GM12878 (cell line): ENCODE measurements around the gene TNP1. TPM values are rescaled to one million over a fixed set of nuclear protein-coding genes. Genes with fewer than 3 reads are reported as not detected.

Source experiments
- ATAC-seq: fragments of 200-7000 bp; cut with Tn5 transposase; 3 replicates; pipeline ENCODE4 v1.9.1; 2020; ENCODE audit warnings: mild to moderate bottlenecking, moderate library complexity
- BruUV-seq: library from RNA; stranded (reverse); fragments of 400-500 nt; replicated peaks from 2 replicates; lab custom pipeline; 2021; lab: Mats Ljungman, UMichigan
- CTCF ChIA-PET: fragments of 300-600 bp; sonication (Branson Sonifier 250); formaldehyde crosslinking; extraction: SDS; loops from one replicate; lab custom pipeline; 2021; ENCODE audit warnings: inconsistent platforms; lab: Yijun Ruan, JAX
- POLR2A ChIA-PET: fragments of 350-600 bp; formaldehyde crosslinking; extraction: SDS; loops from one replicate; lab custom pipeline; 2021; ENCODE audit warnings: inconsistent platforms; lab: Charles Lee
- RAD21 ChIA-PET: fragments of 300-600 bp; sonication (Branson Sonifier 250); formaldehyde crosslinking; loops from one replicate; lab custom pipeline; 2023; ENCODE audit warnings: antibody characterized with exemption; ENCODE audit not compliant: unreplicated experiment; lab: Charles Lee
- SMC1A ChIA-PET: fragments of 300-600 bp; sonication (Branson Sonifier 250); formaldehyde crosslinking; loops from one replicate; lab custom pipeline; 2023; ENCODE audit not compliant: unreplicated experiment, uncharacterized antibody; lab: Charles Lee
- DNase-seq: peaks from one replicate; pipeline ENCODE4 v3.0.0-alpha.2; 2011; ENCODE audit warnings: low read depth, low spot score
- FAIRE-seq: peaks from 3 replicates; lab custom pipeline; 2011; peaks lifted over from hg19 to GRCh38; lab: Jason Lieb, UNC
- H2AFZ ChIP-seq: 2 replicates; pipeline ENCODE4 v1.6.0; 2011; ENCODE audit warnings: low read depth, low read length, control low read depth; ENCODE audit not compliant: control insufficient read depth
- H3K27ac ChIP-seq: 2 replicates; pipeline ENCODE4 v1.5.1; 2011; ENCODE audit warnings: control low read depth; ENCODE audit not compliant: control insufficient read depth, insufficient read depth
- H3K27me3 ChIP-seq, 2 experiments: replicated peaks in 1 of 2; 2 replicates each; pipeline versions ENCODE4 v1.6.0 to v1.6.1; 2011; ENCODE audit warnings: low read length in 1 of 2; ENCODE audit not compliant: control insufficient read depth in 2 of 2, insufficient read depth in 2 of 2
- H3K36me3 ChIP-seq, 2 experiments: 2 replicates each; pipeline ENCODE4 v1.5.1; 2011; ENCODE audit warnings: low read length in 1 of 2; ENCODE audit not compliant: control insufficient read depth in 2 of 2, insufficient read depth in 2 of 2
- H3K4me1 ChIP-seq: 2 replicates; pipeline ENCODE4 v1.6.1; 2011; ENCODE audit warnings: mild to moderate bottlenecking, low read length, moderate library complexity, mixed read lengths; ENCODE audit not compliant: control insufficient read depth, insufficient read depth
- H3K4me2 ChIP-seq: 2 replicates; pipeline ENCODE4 v1.6.0; 2011; ENCODE audit warnings: control low read depth; ENCODE audit not compliant: control insufficient read depth, insufficient read depth
- H3K4me3 ChIP-seq: fragments of 200-600 bp; sonication (generic); 2 replicates; pipeline ENCODE4 v1.5.1; 2016
- H3K79me2 ChIP-seq: 2 replicates; pipeline ENCODE4 v1.6.0; 2011; ENCODE audit warnings: low read length; ENCODE audit not compliant: control insufficient read depth, insufficient read depth
- H3K9ac ChIP-seq: 2 replicates; pipeline ENCODE4 v1.8.0; 2011; ENCODE audit warnings: low read length, control low read depth, mixed read lengths; ENCODE audit not compliant: control insufficient read depth, insufficient read depth
- H3K9me3 ChIP-seq: replicated peaks from 3 replicates; pipeline ENCODE4 v1.5.1; 2011; ENCODE audit warnings: mild to moderate bottlenecking, low read length; ENCODE audit not compliant: control insufficient read depth, insufficient read depth
- H4K20me1 ChIP-seq: 2 replicates; pipeline ENCODE4 v1.6.0; 2011; ENCODE audit not compliant: control insufficient read depth, insufficient read depth
- ATF7 ChIP-seq: fragments of 450-650 bp; IDR thresholded peaks from 2 replicates; pipeline ENCODE4 v1.6.1; 2016; ENCODE audit warnings: low read depth, mild to moderate bottlenecking
- HDAC6 ChIP-seq: fragments of 200-600 bp; sonication (generic); IDR thresholded peaks from one replicate; pipeline ENCODE4 v1.8.0; 2017; ENCODE audit warnings: antibody characterized with exemption; ENCODE audit not compliant: unreplicated experiment
- HDGF ChIP-seq: fragments of 450-650 bp; IDR thresholded peaks from 2 replicates; pipeline ENCODE4 v1.6.1; 2016; ENCODE audit warnings: antibody characterized with exemption
- IKZF2 ChIP-seq, 2 experiments: fragments of 450-650 bp; IDR thresholded peaks; 2 replicates each; pipeline ENCODE4 v1.6.1; 2017; ENCODE audit warnings: mild to moderate bottlenecking in 2 of 2, moderate library complexity in 2 of 2
- JUNB ChIP-seq: IDR thresholded peaks from 2 replicates; pipeline ENCODE4 v1.6.1; 2016; ENCODE audit warnings: antibody characterized with exemption, mild to moderate bottlenecking
- MEF2A ChIP-seq: IDR thresholded peaks from 2 replicates; pipeline ENCODE4 v1.6.1; 2011; ENCODE audit warnings: low read depth, mild to moderate bottlenecking, low read length, moderate library complexity; ENCODE audit not compliant: insufficient read depth
- MEF2B ChIP-seq: fragments of 450-650 bp; IDR thresholded peaks from 2 replicates; pipeline ENCODE4 v1.6.1; 2018; ENCODE audit warnings: mild to moderate bottlenecking, moderate library complexity; ENCODE audit not compliant: partially characterized antibody, poor library complexity, severe bottlenecking
- REST ChIP-seq: IDR thresholded peaks from 2 replicates; pipeline ENCODE4 v1.6.1; 2012; ENCODE audit warnings: mild to moderate bottlenecking, low read depth, low read length
- RUNX3 ChIP-seq: IDR thresholded peaks from 2 replicates; pipeline ENCODE4 v1.6.1; 2012; ENCODE audit warnings: low read length, inconsistent platforms
- SMC3 ChIP-seq: IDR thresholded peaks from 2 replicates; pipeline ENCODE4 v1.6.1; 2011; ENCODE audit warnings: low read length, improper control_type of control experiment, borderline replicate concordance
- STAT1 ChIP-seq: fragments of 450-650 bp; conservative IDR thresholded peaks from 2 replicates; pipeline ENCODE4 v1.6.1; 2014; ENCODE audit warnings: antibody characterized with exemption, mild to moderate bottlenecking
- WRNIP1 ChIP-seq: IDR thresholded peaks from 2 replicates; pipeline ENCODE4 v1.6.1; 2011; ENCODE audit warnings: low read depth, low read length, improper control_type of control experiment, borderline replicate concordance
- ZBTB11 ChIP-seq: fragments of 450-650 bp; formaldehyde crosslinking; IDR thresholded peaks from 2 replicates; pipeline ENCODE4 v1.5.0; 2022; ENCODE audit warnings: mild to moderate bottlenecking, missing genetic modification characterization
- WGBS: methylation state at CpG from one replicate; pipeline ENCODE4 v1.1.6; 2016; ENCODE audit warnings: low lambda C conversion rate; ENCODE audit not compliant: insufficient replicate concordance, insufficient coverage; ENCODE audit errors: missing lambda C conversion rate; 5-methylcytosine and 5-hydroxymethylcytosine counted together
- in situ Hi-C: fragments of 300-500 bp; cut with MboI; formaldehyde crosslinking; loops from 9 replicates; pipeline ENCODE4 v1.14.3; 2018; ENCODE audit warnings: mixed read lengths
- intact Hi-C: fragments of 100-400 bp; cut with micrococcal nuclease; formaldehyde crosslinking; loops from one replicate; pipeline ENCODE4 v1.14.2; 2022; ENCODE audit not compliant: unreplicated experiment
- polyA plus RNA-seq, 11 experiments: library from polyadenylated mRNA; depleted of rRNA in 4 of 11; unstranded in 6 of 11; stranded (reverse) in 5 of 11; fragments of >200 nt; fragmentation: Nextera tagmentation in 4 of 11; fragmentation: Illumina TruSeq in 1 of 11; extraction: Ambion mirVana in 4 of 11; extraction: Trizol in 1 of 11; gene quantifications; 1 replicate in 1 of 11; 2 replicates in 10 of 11; pipeline versions ENCODE4 v1.2.1 to v1.2.3, GENCODE V29; 2011 to 2016; ENCODE audit warnings: inconsistent platforms in 2 of 11, missing spikeins in 2 of 11, low read depth in 1 of 11
- total RNA-seq, 4 experiments: library from RNA; depleted of rRNA in 3 of 4; stranded (reverse); fragments of >200 nt in 3 of 4; fragmentation: Illumina TruSeq in 1 of 4; extraction: Trizol in 1 of 4; gene quantifications; 2 replicates each; pipeline versions ENCODE4 v1.2.1 to v1.2.3, GENCODE V29; 2013 to 2021
- TF ChIP-seq, protein P1 (sequence below): IDR thresholded peaks from 2 replicates; pipeline ENCODE4 v1.6.1; 2011; ENCODE audit warnings: low read depth, mild to moderate bottlenecking, low read length, moderate library complexity, borderline replicate concordance; ENCODE audit errors: extremely low read depth
- TF ChIP-seq, protein P2 (sequence below): fragments of 150-350 bp; IDR thresholded peaks from 2 replicates; pipeline ENCODE4 v1.6.1; 2014; ENCODE audit warnings: mild to moderate bottlenecking, low read depth, low read length

Gene TNP1
- total and polyA plus RNA-seq, 10 of the 15 experiments (the other 5 are each of a cell fraction or from before 2014, with no cell fraction given) = not detected

DNA sequence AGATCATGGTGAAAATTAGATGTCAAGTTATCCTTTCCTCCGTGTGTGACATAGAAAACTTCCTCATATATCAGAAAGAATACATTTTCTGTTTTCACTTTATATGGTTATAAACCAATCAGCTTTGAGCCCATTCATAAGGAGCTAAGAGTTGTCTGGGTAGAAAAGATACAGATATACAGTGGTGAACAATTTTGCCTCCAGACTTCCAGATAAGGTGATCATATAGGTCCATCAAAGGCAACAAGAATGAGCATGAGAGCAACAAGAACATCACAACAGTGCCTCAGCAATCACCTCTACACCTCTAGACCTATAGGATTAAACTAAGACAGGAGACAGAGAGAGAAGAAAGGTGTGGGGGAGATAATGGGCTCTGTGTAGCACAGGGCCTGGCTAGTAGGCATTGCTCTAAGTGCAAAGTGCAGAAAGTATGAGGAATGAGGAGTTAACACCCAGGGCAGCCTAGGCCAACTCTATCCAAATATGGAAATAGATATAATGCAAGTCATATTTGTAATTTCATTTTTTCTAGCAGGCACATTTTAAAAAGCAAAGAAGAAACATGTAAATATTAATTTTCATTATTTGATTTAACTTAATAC is 8.3 kb downstream of the TNP1 start:
- BruUV-seq = no TSS peak
- intact Hi-C loops (no loop called here), in situ Hi-C loops (no loop called here)
- H3K79me2 ChIP-seq = no peaks in the 10 kb centered on the region
- H3K9me3 ChIP-seq = no peaks in the 10 kb centered on the region
- no peaks in the 10 kb centered on the region for H3K36me3 ChIP-seq
- CTCF ChIA-PET = no interaction called here
- no peak for FAIRE-seq
- H3K4me1 ChIP-seq = no peaks in the 10 kb centered on the region
- no peak overlapping the region for H3K9ac ChIP-seq
- POLR2A ChIA-PET = no interaction called here
- SMC1A ChIA-PET = no interaction called here
- TF ChIP-seq JUNB (no peak), MEF2B (no peak), MEF2A (no peak), HDGF (no peak), HDAC6 (no peak), ZBTB11 (CRISPR knock-in tag) (no peak), RUNX3 (no peak), SMC3 (no peak), ATF7 (no peak), REST (no peak), STAT1 (no peak), WRNIP1 (no peak), IKZF2 (IDR thresholded peaks at IDR 0.05) (no peak)
- TF ChIP-seq, protein P1, sequence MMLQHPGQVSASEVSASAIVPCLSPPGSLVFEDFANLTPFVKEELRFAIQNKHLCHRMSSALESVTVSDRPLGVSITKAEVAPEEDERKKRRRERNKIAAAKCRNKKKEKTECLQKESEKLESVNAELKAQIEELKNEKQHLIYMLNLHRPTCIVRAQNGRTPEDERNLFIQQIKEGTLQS = no peak
- TF ChIP-seq, protein P2, sequence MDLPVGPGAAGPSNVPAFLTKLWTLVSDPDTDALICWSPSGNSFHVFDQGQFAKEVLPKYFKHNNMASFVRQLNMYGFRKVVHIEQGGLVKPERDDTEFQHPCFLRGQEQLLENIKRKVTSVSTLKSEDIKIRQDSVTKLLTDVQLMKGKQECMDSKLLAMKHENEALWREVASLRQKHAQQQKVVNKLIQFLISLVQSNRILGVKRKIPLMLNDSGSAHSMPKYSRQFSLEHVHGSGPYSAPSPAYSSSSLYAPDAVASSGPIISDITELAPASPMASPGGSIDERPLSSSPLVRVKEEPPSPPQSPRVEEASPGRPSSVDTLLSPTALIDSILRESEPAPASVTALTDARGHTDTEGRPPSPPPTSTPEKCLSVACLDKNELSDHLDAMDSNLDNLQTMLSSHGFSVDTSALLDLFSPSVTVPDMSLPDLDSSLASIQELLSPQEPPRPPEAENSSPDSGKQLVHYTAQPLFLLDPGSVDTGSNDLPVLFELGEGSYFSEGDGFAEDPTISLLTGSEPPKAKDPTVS = no peak
- 0% methylated on average over 1 of the region's 1 CpG for WGBS
- H3K27ac ChIP-seq = no peak overlapping the region
- H3K4me2 ChIP-seq = no peak overlapping the region
- H3K4me3 ChIP-seq = no peak overlapping the region
- no peaks in the 10 kb centered on the region for H3K27me3 ChIP-seq
- ATAC-seq = no peak
- no peak overlapping the region for H2AFZ ChIP-seq
- no peak for DNase-seq
- no peaks in the 10 kb centered on the region for H4K20me1 ChIP-seq
- RAD21 ChIA-PET = no interaction called here
